Medulla oblongata (tissue), 1 donor: ENCODE data around the gene FRS2.

Source experiments
- DNase-seq: peaks from one replicate; pipeline ENCODE4 v3.0.0-alpha.2; 2015; ENCODE audit errors: extremely low spot score

The FRS2 gene

GRCh38 chr12:69501154-69501895 lies 31.1 kb downstream of the FRS2 start:
- no peak for DNase-seq

GRCh38 chr12:69502345-69503081 lies 32.3 kb downstream of the FRS2 start:
- DNase-seq, result no peak

GRCh38 chr12:69508091-69508490 lies 37.9 kb downstream of the FRS2 start:
- DNase-seq, result no peak

GRCh38 chr12:69508621-69509020 lies 38.4 kb downstream of the FRS2 start:
- no peak for DNase-seq

GRCh38 chr12:69509308-69509736 lies 39.1 kb downstream of the FRS2 start:
- DNase-seq, result no peak

- DNase-seq, result no peak
Measured at GRCh38 chr12:69509904-69510827, 40.0 kb downstream of the FRS2 start.

GRCh38 chr12:69511016-69511415 lies 40.8 kb downstream of the FRS2 start:
- DNase-seq, result no peak

- DNase-seq, result no peak
Measured at GRCh38 chr12:69511469-69512267, 41.5 kb downstream of the FRS2 start.

GRCh38 chr12:69512820-69513219 lies 42.6 kb downstream of the FRS2 start:
- no peak for DNase-seq

- no peak for DNase-seq
Measured at GRCh38 chr12:69513297-69513696, 43.1 kb downstream of the FRS2 start.

GRCh38 chr12:69514111-69514510 lies 43.9 kb downstream of the FRS2 start:
- DNase-seq, result no peak

- DNase-seq, result no peak
Measured at GRCh38 chr12:69514845-69515244, 44.7 kb downstream of the FRS2 start.

GRCh38 chr12:69515394-69515930 lies 45.3 kb downstream of the FRS2 start:
- no peak for DNase-seq

GRCh38 chr12:69516950-69517349 lies 46.8 kb downstream of the FRS2 start:
- DNase-seq, result no peak

- no peak for DNase-seq
Measured at GRCh38 chr12:69517406-69517805, 47.2 kb downstream of the FRS2 start.

GRCh38 chr12:69519871-69520270 lies 49.7 kb downstream of the FRS2 start:
- no peak for DNase-seq

GRCh38 chr12:69523433-69524330 lies 53.5 kb downstream of the FRS2 start:
- DNase-seq, result no peak

GRCh38 chr12:69524331-69524630 lies 54.1 kb downstream of the FRS2 start:
- DNase-seq, result no peak

- DNase-seq, result no peak
Measured at GRCh38 chr12:69524755-69525469, 54.7 kb downstream of the FRS2 start.
